Activated T-cell treated with anti-CD3 and anti-CD28 coated beads for 4 hours (primary cell): Measurements from ENCODE around the gene CHCHD10.
A peak's percentile ranks its signal among the peaks of the same experiment; 100 is the strongest.

Source experiments
- DNase-seq: peaks from one replicate; pipeline ENCODE4 v3.0.0-alpha.2; 2020

The CHCHD10 gene

GRCh38 chr22:23767673-23768548 lies at the start of gene CHCHD10:
TSS of gene CHCHD10 (minus strand) at chr22:23767972. CDS start at chr22:23767874, 98 bp downstream.
- DNase-seq: peak; percentile 70

- no peak for DNase-seq
Measured at GRCh38 chr22:23817146-23817545, 49.4 kb upstream of the CHCHD10 start.

- no peak for DNase-seq
Measured at GRCh38 chr22:23816156-23816976, 48.6 kb upstream of the CHCHD10 start.

GRCh38 chr22:23815541-23816155 lies 47.9 kb upstream of the CHCHD10 start:
- no peak for DNase-seq

- DNase-seq: no peak
Measured at GRCh38 chr22:23812378-23812777, 44.6 kb upstream of the CHCHD10 start.

GRCh38 chr22:23806837-23807236 lies 39.1 kb upstream of the CHCHD10 start:
- no peak for DNase-seq

- DNase-seq: no peak
Measured at GRCh38 chr22:23804781-23805291, 37.1 kb upstream of the CHCHD10 start.

GRCh38 chr22:23803001-23803819 lies 35.4 kb upstream of the CHCHD10 start:
- no peak for DNase-seq

- DNase-seq: no peak
Measured at GRCh38 chr22:23801886-23802377, 34.2 kb upstream of the CHCHD10 start.

- no peak for DNase-seq
Measured at GRCh38 chr22:23801238-23801821, 33.6 kb upstream of the CHCHD10 start.

- no peak for DNase-seq
Measured at GRCh38 chr22:23800297-23801237, 32.8 kb upstream of the CHCHD10 start.

GRCh38 chr22:23796461-23796860 lies 28.7 kb upstream of the CHCHD10 start:
- no peak for DNase-seq

- DNase-seq: no peak
Measured at GRCh38 chr22:23793326-23793725, 25.6 kb upstream of the CHCHD10 start.

- DNase-seq: no peak
Measured at GRCh38 chr22:23791738-23792645, 24.2 kb upstream of the CHCHD10 start.

- no peak for DNase-seq
Measured at GRCh38 chr22:23790819-23791737, 23.3 kb upstream of the CHCHD10 start.

GRCh38 chr22:23789638-23790037 lies 21.9 kb upstream of the CHCHD10 start:
- DNase-seq: no peak

- no peak for DNase-seq
Measured at GRCh38 chr22:23789121-23789520, 21.3 kb upstream of the CHCHD10 start.

- no peak for DNase-seq
Measured at GRCh38 chr22:23787910-23788309, 20.1 kb upstream of the CHCHD10 start.
